ENCODE data around the gene SHANK1. TPM values are rescaled to one million over a fixed set of nuclear protein-coding genes. Genes with fewer than 3 reads are reported as not detected.

Gene SHANK1
- total RNA-seq, 2 experiments from 2014 or later: 0.03 to 13.1 TPM

GRCh38 chr19:50664204-50664603 lies 55.4 kb downstream of the SHANK1 start:
- no peaks in the 10 kb centered on the region for H3K9me3 ChIP-seq (ENCODE audit: low read length)
- H3K79me2 ChIP-seq (ENCODE audit: insufficient read depth, low read depth, low read length): no peaks in the 10 kb centered on the region
- POLR2A ChIA-PET: no interaction called here
- BruUV-seq (replicated peaks): no TSS peak
- H3K9me2 ChIP-seq (ENCODE audit: insufficient read depth, low read length): no peaks in the 10 kb centered on the region
- peaks cover 15% of the 10 kb centered on the region for H3K4me1 ChIP-seq (ENCODE audit: insufficient read depth, low read length, poor library complexity, severe bottlenecking)
- H4K20me1 ChIP-seq (ENCODE audit: insufficient read depth, low read length): no peaks in the 10 kb centered on the region
- CTCF ChIA-PET (ENCODE audit: unreplicated experiment): no interaction called here
- intact Hi-C loops (cut with micrococcal nuclease; ENCODE audit: unreplicated experiment): no loop called here
- H3K36me3 ChIP-seq (ENCODE audit: insufficient read depth, low read length): no peaks in the 10 kb centered on the region
- H3K4me3 ChIP-seq (ENCODE audit: low read depth, low read length, poor library complexity, severe bottlenecking): no peak overlapping the region
- no peak overlapping the region for H3K27ac ChIP-seq (ENCODE audit: low read depth, low read length, poor library complexity, severe bottlenecking)
- TF ChIP-seq CTCF (conservative IDR thresholded peaks at IDR 0.05; ENCODE audit: low read length): no peak
- TF ChIP-seq EZH2phosphoT487 (IDR thresholded peaks at IDR 0.05; ENCODE audit: borderline replicate concordance, low read depth, low read length): no peak
- no peak overlapping the region for H3K4me2 ChIP-seq (ENCODE audit: low read length)
- no peak overlapping the region for H2AFZ ChIP-seq (ENCODE audit: low read length)
- DNase-seq (ENCODE audit: low spot score): no peak

- Histone ChIP-seq H2AFZ (ENCODE audit: low read length) (no peak overlapping the region), H3K9me3 (ENCODE audit: low read length) (no peaks in the 10 kb centered on the region), H3K36me3 (ENCODE audit: insufficient read depth, low read length) (no peaks in the 10 kb centered on the region), H3K27ac (ENCODE audit: low read depth, low read length, poor library complexity, severe bottlenecking) (no peak overlapping the region), H4K20me1 (ENCODE audit: insufficient read depth, low read length) (no peaks in the 10 kb centered on the region), H3K9me2 (ENCODE audit: insufficient read depth, low read length) (no peaks in the 10 kb centered on the region), H3K4me2 (ENCODE audit: low read length) (no peak overlapping the region), H3K4me3 (ENCODE audit: low read depth, low read length, poor library complexity, severe bottlenecking) (no peak overlapping the region), H3K4me1 (ENCODE audit: insufficient read depth, low read length, poor library complexity, severe bottlenecking) (peaks cover 15% of the 10 kb centered on the region), H3K79me2 (ENCODE audit: insufficient read depth, low read depth, low read length) (no peaks in the 10 kb centered on the region)
- no peak for DNase-seq (ENCODE audit: low spot score)
- no TSS peak for BruUV-seq (replicated peaks)
- ChIA-PET POLR2A (no interaction called here), CTCF (ENCODE audit: unreplicated experiment) (no interaction called here)
- no peak for TF ChIP-seq EZH2phosphoT487 (IDR thresholded peaks at IDR 0.05; ENCODE audit: borderline replicate concordance, low read depth, low read length)
- no peak; the same call in 1 of the 2 replicates for TF ChIP-seq CTCF (conservative IDR thresholded peaks at IDR 0.05; ENCODE audit: low read length)
- intact Hi-C loops (cut with micrococcal nuclease; ENCODE audit: unreplicated experiment): no loop called here
Observed at GRCh38 chr19:50663482-50663790, 56.2 kb downstream of the SHANK1 start.

- no peaks in the 10 kb centered on the region for H3K9me3 ChIP-seq (ENCODE audit: low read length)
- no peaks in the 10 kb centered on the region for H3K9me2 ChIP-seq (ENCODE audit: insufficient read depth, low read length)
- DNase-seq (ENCODE audit: low spot score): no peak
- no peak overlapping the region for H3K4me2 ChIP-seq (ENCODE audit: low read length)
- H2AFZ ChIP-seq (ENCODE audit: low read length): no peak overlapping the region
- TF ChIP-seq EZH2phosphoT487 (IDR thresholded peaks at IDR 0.05; ENCODE audit: borderline replicate concordance, low read depth, low read length): no peak
- TF ChIP-seq CTCF (conservative IDR thresholded peaks at IDR 0.05; ENCODE audit: low read length): no peak
- no peaks in the 10 kb centered on the region for H4K20me1 ChIP-seq (ENCODE audit: insufficient read depth, low read length)
- no peak overlapping the region for H3K4me3 ChIP-seq (ENCODE audit: low read depth, low read length, poor library complexity, severe bottlenecking)
- ChIA-PET CTCF (ENCODE audit: unreplicated experiment) (no interaction called here), POLR2A (no interaction called here)
- H3K27ac ChIP-seq (ENCODE audit: low read depth, low read length, poor library complexity, severe bottlenecking): no peak overlapping the region
- no TSS peak for BruUV-seq (replicated peaks)
- no peaks in the 10 kb centered on the region for H3K36me3 ChIP-seq (ENCODE audit: insufficient read depth, low read length)
- peaks cover 15% of the 10 kb centered on the region for H3K4me1 ChIP-seq (ENCODE audit: insufficient read depth, low read length, poor library complexity, severe bottlenecking)
- intact Hi-C loops (cut with micrococcal nuclease; ENCODE audit: unreplicated experiment): no loop called here
- H3K79me2 ChIP-seq (ENCODE audit: insufficient read depth, low read depth, low read length): no peaks in the 10 kb centered on the region
Observed at GRCh38 chr19:50662651-50663481, 56.7 kb downstream of the SHANK1 start.

Measured in OCI-LY7 (cell line).